Measurements from ENCODE around the gene HILPDA.
"Not testable (repeated sequence)": the region's sequence is repeated elsewhere in the genome, so short reads cannot be mapped to it uniquely, and the experiment has no call there.

- not testable (repeated sequence) for TF ChIP-seq POLR2A, CTCF (IDR thresholded peaks at IDR 0.05)
Measured at GRCh38 chr7:128488134-128488533, 32.5 kb downstream of the HILPDA start.
